T-helper 2 cell treated with Interferon-gamma antibody and Interleukin-4, amounts not matched to agents 5 μg/mL and 100 μg/mL, for 36 hours (primary cell): Measurements from ENCODE around the gene EPB41L4A.

ENCODE experiments used
- DNase-seq: peaks from one replicate; pipeline ENCODE4 v3.0.0; 2021; ENCODE audit warnings: low spot score
- H3K27ac Mint-ChIP-seq: one replicate; pipeline ENCODE4 v1.8.0; 2021; ENCODE audit warnings: mild to moderate bottlenecking, mixed read lengths
- H3K27me3 Mint-ChIP-seq: one replicate; pipeline ENCODE4 v1.8.0; 2021; ENCODE audit warnings: low read depth, mixed read lengths
- H3K36me3 Mint-ChIP-seq: one replicate; pipeline ENCODE4 v1.8.0; 2021; ENCODE audit warnings: low read depth, mixed read lengths
- H3K4me1 Mint-ChIP-seq: one replicate; pipeline ENCODE4 v1.8.0; 2021; ENCODE audit warnings: low read depth, mixed read lengths
- H3K4me3 Mint-ChIP-seq: one replicate; pipeline ENCODE4 v1.8.0; 2022; ENCODE audit warnings: mild to moderate bottlenecking, moderate library complexity, mixed read lengths
- H3K9me3 Mint-ChIP-seq: one replicate; pipeline ENCODE4 v1.8.0; 2021; ENCODE audit warnings: mixed read lengths

EPB41L4A gene

DNA sequence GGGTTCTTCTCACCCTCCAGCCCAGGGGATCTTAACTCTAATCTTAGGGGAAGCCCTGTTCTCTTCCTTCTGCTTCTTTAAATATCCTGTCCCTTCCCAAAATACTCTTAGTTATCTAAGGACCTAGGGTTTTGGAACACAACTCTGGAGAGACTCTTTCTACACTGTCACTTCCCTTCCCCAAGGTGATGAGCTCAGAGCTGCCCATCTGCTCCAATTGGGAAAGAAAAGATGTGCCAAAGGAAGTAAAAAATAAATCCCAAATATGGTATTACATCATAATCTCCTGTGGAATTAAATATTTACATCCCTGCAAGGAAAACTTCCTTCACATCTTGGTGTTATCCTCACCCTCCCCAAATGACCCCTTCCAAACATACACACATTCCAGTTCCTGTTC, 291.2 kb downstream of the EPB41L4A start:
- Mint-ChIP-seq H3K27ac (no peak overlapping the region), H3K4me3 (no peak overlapping the region), H3K4me1 (no peaks in the 10 kb centered on the region), H3K36me3 (no peaks in the 10 kb centered on the region), H3K9me3 (no peaks in the 10 kb centered on the region), H3K27me3 (peaks cover 9% of the 10 kb centered on the region)
- DNase-seq: no peak

GRCh38 chr5:112126982-112127381, 292.1 kb downstream of the EPB41L4A start:
- Mint-ChIP-seq H3K36me3 (no peaks in the 10 kb centered on the region), H3K4me3 (no peak overlapping the region), H3K27me3 (peaks cover 6% of the 10 kb centered on the region), H3K9me3 (no peaks in the 10 kb centered on the region), H3K4me1 (no peaks in the 10 kb centered on the region), H3K27ac (no peak overlapping the region)
- no peak for DNase-seq

GRCh38 chr5:112125903-112126302, 293.2 kb downstream of the EPB41L4A start:
- Mint-ChIP-seq H3K27me3 (peaks cover 9% of the 10 kb centered on the region), H3K9me3 (no peaks in the 10 kb centered on the region)
- no peak for DNase-seq

DNA sequence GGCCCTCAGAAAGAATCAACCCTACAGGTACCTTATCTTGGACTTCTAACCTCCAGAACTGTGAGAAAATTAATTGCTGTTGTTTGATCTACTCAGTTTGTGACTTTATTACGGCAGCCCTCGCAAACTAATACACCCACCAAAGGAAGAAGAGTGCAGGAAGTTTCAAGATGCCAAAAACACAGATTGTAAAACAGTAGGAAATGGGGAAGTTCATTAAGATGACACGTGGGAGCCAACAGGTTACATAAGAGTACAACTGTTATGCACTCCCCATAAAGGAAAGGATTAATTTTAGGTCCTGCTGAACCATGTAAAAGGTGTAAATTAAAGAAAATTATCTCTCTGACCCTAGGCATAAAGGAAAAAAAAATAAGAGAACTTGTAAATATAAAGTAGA, 294.3 kb downstream of the EPB41L4A start:
- H3K4me1 Mint-ChIP-seq: no peaks in the 10 kb centered on the region
- H3K36me3 Mint-ChIP-seq: no peaks in the 10 kb centered on the region
- H3K27ac Mint-ChIP-seq: no peak overlapping the region
- no peak overlapping the region for H3K4me3 Mint-ChIP-seq
- no peak for DNase-seq
- H3K9me3 Mint-ChIP-seq: no peaks in the 10 kb centered on the region
- peaks cover 12% of the 10 kb centered on the region for H3K27me3 Mint-ChIP-seq

More at GRCh38 chr5:112125903-112126302, 293.2 kb downstream of the EPB41L4A start:
- Mint-ChIP-seq H3K4me3 (no peak overlapping the region), H3K36me3 (no peaks in the 10 kb centered on the region), H3K4me1 (no peaks in the 10 kb centered on the region), H3K27ac (no peak overlapping the region)

DNA sequence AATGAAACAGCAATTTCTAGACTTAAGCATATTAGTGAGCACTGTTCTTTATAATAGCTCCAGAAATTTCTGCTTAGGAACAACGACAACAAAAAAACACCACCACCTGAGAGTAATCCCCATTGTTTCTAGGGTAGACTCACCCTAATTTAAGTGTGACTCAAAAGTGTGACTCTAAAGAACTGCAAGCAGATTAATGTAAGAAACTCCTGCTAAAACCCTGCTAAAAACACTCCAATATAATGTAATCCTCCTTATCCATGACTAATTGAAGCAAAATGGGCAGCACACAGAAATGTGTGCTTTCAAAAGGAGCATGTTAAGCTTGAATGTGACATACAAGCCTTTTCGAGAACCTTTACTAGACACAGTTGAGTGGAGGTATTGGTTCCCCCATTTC, 296.0 kb downstream of the EPB41L4A start:
- H3K27me3 Mint-ChIP-seq: peaks cover 12% of the 10 kb centered on the region
- H3K4me3 Mint-ChIP-seq: no peak overlapping the region
- no peak for DNase-seq
- no peak overlapping the region for H3K27ac Mint-ChIP-seq
- H3K9me3 Mint-ChIP-seq: no peaks in the 10 kb centered on the region
- H3K36me3 Mint-ChIP-seq: no peaks in the 10 kb centered on the region
- no peaks in the 10 kb centered on the region for H3K4me1 Mint-ChIP-seq

DNA sequence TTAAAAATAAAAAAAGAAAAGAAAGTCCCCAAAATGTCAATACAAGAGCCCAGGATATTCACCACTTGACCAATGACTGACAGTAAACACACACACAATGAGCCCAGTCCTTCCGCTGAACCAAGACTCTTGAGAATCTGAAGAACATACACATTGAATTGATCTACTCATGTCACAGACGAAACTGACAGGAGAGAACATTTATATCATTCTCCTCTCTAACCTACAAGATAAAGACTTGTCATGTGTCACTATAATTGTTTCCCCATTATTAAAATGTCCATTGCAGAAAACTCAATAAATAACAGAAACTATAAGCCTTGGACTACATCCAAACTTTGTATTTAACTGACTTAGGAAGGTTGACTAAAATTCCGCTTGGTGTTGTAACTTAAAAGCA, 296.7 kb downstream of the EPB41L4A start:
- Mint-ChIP-seq H3K9me3 (no peaks in the 10 kb centered on the region), H3K36me3 (no peaks in the 10 kb centered on the region), H3K27me3 (peaks cover 12% of the 10 kb centered on the region), H3K27ac (no peak overlapping the region), H3K4me3 (no peak overlapping the region), H3K4me1 (no peaks in the 10 kb centered on the region)
- DNase-seq: no peak

- no peak overlapping the region for H3K27ac Mint-ChIP-seq
- H3K36me3 Mint-ChIP-seq: no peaks in the 10 kb centered on the region
- H3K4me1 Mint-ChIP-seq: peaks cover 1% of the 10 kb centered on the region
- no peaks in the 10 kb centered on the region for H3K9me3 Mint-ChIP-seq
- DNase-seq: no peak
- no peak overlapping the region for H3K4me3 Mint-ChIP-seq
- peaks cover 13% of the 10 kb centered on the region for H3K27me3 Mint-ChIP-seq
These were observed 297.8 kb downstream of the EPB41L4A start for GRCh38 chr5:112121258-112121657.

DNA sequence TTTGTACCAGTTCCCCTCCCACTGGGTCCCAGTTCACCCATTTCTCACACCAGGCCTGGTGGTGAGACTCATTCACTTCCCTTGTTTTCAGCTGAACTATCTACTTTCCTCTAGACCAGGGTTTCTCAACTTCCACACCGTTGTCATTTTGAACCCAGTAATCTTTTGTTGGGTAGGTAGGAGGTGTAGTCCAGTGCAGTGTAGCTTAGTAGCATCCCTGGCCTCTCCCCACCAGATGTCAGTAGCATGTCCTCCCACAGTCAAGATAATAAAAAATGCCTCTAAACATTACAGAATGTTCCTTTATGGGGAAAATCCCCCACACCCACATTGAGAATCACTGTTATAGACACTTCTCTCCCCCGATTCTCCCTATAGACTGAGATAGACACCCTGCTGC, 299.1 kb downstream of the EPB41L4A start:
- no peak overlapping the region for H3K27ac Mint-ChIP-seq
- DNase-seq: no peak
- no peaks in the 10 kb centered on the region for H3K36me3 Mint-ChIP-seq
- H3K9me3 Mint-ChIP-seq: no peaks in the 10 kb centered on the region
- H3K4me1 Mint-ChIP-seq: peaks cover 2% of the 10 kb centered on the region
- no peak overlapping the region for H3K4me3 Mint-ChIP-seq
- H3K27me3 Mint-ChIP-seq: peaks cover 15% of the 10 kb centered on the region

DNA sequence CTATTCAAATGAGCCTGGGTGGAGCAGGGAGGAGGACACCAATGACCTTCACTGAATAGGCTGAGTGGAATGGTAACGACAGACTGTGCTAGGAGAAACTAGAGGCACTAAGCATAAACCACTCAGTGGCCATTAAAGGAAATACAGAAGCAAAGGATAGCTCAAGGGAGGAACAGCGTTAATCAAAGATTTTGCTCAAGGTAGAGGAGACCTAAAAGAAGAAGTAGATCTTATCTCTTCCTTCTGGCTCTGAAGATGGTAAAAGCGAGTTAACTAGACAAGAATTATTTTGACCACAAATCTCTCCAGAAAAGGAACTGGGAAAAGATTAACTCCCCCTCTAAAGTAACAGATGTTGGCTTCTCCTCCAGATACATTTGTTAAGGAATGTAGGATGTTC, 299.6 kb downstream of the EPB41L4A start:
- peaks cover 15% of the 10 kb centered on the region for H3K27me3 Mint-ChIP-seq
- peaks cover 2% of the 10 kb centered on the region for H3K4me1 Mint-ChIP-seq
- no peaks in the 10 kb centered on the region for H3K36me3 Mint-ChIP-seq
- no peak overlapping the region for H3K4me3 Mint-ChIP-seq
- no peak for DNase-seq
- no peaks in the 10 kb centered on the region for H3K9me3 Mint-ChIP-seq
- no peak overlapping the region for H3K27ac Mint-ChIP-seq

DNA sequence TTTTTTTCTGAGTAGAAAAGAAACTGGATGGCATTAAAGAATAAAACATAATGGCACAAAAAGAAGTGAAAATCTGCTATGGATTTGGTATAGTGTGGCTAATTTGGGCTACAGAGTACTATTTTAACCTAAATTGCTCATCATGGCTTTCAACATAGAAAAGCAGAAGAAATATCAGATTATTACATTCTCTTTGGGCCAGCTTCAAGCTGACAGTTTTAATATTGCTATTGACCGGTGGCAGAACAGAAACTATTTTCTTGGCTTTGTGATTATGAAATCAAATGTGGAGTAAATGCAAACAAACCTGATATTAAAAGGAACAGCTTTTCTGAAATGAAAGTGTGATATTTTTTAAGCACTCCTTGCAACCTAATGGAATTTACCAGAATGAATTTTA, 301.5 kb downstream of the EPB41L4A start:
- Mint-ChIP-seq H3K4me1 (peaks cover 2% of the 10 kb centered on the region), H3K27ac (no peak overlapping the region), H3K36me3 (no peaks in the 10 kb centered on the region), H3K27me3 (peaks cover 13% of the 10 kb centered on the region), H3K4me3 (no peak overlapping the region), H3K9me3 (no peaks in the 10 kb centered on the region)
- DNase-seq: no peak

GRCh38 chr5:112116371-112116770, 302.7 kb downstream of the EPB41L4A start:
- DNase-seq: no peak
- H3K4me1 Mint-ChIP-seq: peaks cover 2% of the 10 kb centered on the region
- H3K36me3 Mint-ChIP-seq: no peaks in the 10 kb centered on the region
- peaks cover 12% of the 10 kb centered on the region for H3K27me3 Mint-ChIP-seq
- H3K4me3 Mint-ChIP-seq: no peak overlapping the region
- no peak overlapping the region for H3K27ac Mint-ChIP-seq
- H3K9me3 Mint-ChIP-seq: no peaks in the 10 kb centered on the region

- Mint-ChIP-seq H3K27me3 (peaks cover 9% of the 10 kb centered on the region), H3K27ac (no peak overlapping the region), H3K9me3 (no peaks in the 10 kb centered on the region), H3K4me3 (no peak overlapping the region), H3K4me1 (peaks cover 2% of the 10 kb centered on the region), H3K36me3 (no peaks in the 10 kb centered on the region)
- DNase-seq: no peak
These were observed 305.5 kb downstream of the EPB41L4A start for GRCh38 chr5:112113565-112113964.
